ENCODE measurements around the gene ZBTB3. TPM values are rescaled to one million over a fixed set of nuclear protein-coding genes. Genes with fewer than 3 reads are reported as not detected.

ZBTB3 gene
- total and polyA plus RNA-seq, 2 of the 13 experiments (the other 11 are each of a cell fraction or from before 2014, with no cell fraction given) = 3.4 to 5.2 TPM

DNA sequence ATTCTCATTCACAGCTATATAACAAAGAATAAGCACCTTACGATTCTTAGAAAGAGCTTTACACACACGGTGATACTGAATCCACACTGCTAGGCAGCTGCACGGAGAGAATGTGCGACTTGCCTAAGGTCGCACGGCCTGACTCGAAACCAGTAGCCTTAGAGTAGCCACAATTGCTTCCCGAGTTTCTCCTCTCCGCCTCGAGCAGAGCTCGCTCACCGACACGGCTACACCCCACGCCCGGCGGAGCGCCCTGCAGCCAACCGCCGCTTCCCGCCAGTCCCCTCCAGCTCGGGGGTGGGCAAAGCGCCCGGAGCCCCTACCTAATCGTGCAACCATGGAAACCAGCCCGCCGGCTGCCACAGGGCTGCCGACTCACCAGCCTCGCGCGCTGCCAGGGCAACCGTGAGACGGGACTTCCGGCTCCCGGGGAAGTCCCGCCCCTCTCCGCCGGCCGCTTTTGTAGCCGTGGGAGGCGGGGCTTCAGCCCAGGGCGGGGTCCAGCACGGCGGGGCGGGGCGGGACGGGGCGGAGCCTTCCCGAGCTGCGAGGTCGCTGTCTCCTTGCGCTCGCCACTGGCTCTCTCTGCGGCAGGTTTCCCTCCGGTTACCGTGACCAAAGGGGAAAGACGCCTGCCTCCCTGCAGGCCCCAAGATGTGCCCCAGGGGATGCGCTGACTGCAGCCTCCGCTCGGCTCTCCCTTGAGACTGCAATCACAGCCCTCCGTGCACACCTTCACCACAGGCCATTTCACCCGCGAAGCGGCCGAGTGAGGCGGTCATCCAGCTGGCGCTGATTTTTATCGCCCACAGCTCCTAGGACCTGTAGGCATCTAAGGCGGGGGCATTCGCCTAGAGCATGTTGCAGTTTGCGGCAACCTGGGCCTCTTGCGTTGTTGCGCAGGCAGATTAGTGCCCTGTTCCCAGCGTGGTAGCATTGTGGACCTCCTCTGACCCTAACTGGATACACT is 47.8 kb downstream of the ZBTB3 start (continued):
- no peak for TF ChIP-seq SP5 (CRISPR knock-in tag; IDR thresholded peaks at IDR 0.05; ENCODE audit: borderline replicate concordance, low read depth)
- TF ChIP-seq TEAD3 (CRISPR knock-in tag; optimal IDR thresholded peaks at IDR 0.05; ENCODE audit: borderline replicate concordance) = no peak
- peak; percentile 33; the same call in 1 of the 2 replicates for TF ChIP-seq ZKSCAN8 (CRISPR knock-in tag; IDR thresholded peaks at IDR 0.05; ENCODE audit: borderline replicate concordance)
- TF ChIP-seq, protein P1, sequence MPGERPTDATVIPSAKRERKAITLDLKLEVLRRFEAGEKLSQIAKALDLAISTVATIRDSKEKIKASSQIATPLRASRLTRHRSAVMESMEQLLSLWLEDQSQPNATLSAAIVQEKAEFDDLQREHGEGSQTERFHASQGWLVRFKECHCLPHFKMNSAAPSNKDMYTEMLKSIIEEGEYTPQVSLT (CRISPR knock-in tag; IDR thresholded peaks at IDR 0.05; ENCODE audit: borderline replicate concordance, low read depth) = no peak
- no peak for TF ChIP-seq RARA (CRISPR knock-in tag; IDR thresholded peaks at IDR 0.05)
- TF ChIP-seq ELF4 (CRISPR knock-in tag; IDR thresholded peaks at IDR 0.05; ENCODE audit: borderline replicate concordance) = no peak
- peak; percentile 91 for TF ChIP-seq PAF1 (CRISPR knock-in tag; IDR thresholded peaks at IDR 0.05)
- no peak for TF ChIP-seq PAXIP1 (CRISPR knock-in tag; conservative IDR thresholded peaks at IDR 0.05)
- TF ChIP-seq ZBTB4 (CRISPR knock-in tag; IDR thresholded peaks at IDR 0.05; ENCODE audit: borderline replicate concordance) = peak; percentile 31; the same call in 1 of the 2 replicates
- no peak for TF ChIP-seq SMARCE1 (IDR thresholded peaks at IDR 0.05; ENCODE audit: borderline replicate concordance)
- TF ChIP-seq ZNF263 (CRISPR knock-in tag; IDR thresholded peaks at IDR 0.05) = no peak
- TF ChIP-seq AKAP8 (CRISPR knock-in tag; IDR thresholded peaks at IDR 0.05) = peak; percentile 72; the same call in 1 of the 2 replicates
- no peak for TF ChIP-seq MLLT10 (CRISPR knock-in tag; IDR thresholded peaks at IDR 0.05)
- peak in 1 of 2 experiments; percentile 74; a peak in 2 of 4 replicates for TF ChIP-seq POLR2A (IDR thresholded peaks at IDR 0.05; ENCODE audit: insufficient read depth in 1 of 2, low read depth in 2 of 2, low read length in 2 of 2)
- TF ChIP-seq GATAD2A (CRISPR knock-in tag; IDR thresholded peaks at IDR 0.05) = no peak
- no peak for TF ChIP-seq CREB3 (CRISPR knock-in tag; IDR thresholded peaks at IDR 0.05)
- TF ChIP-seq FOSL1 (CRISPR knock-in tag; IDR thresholded peaks at IDR 0.05; ENCODE audit: borderline replicate concordance) = no peak
- peak; percentile 20; the same call in 1 of the 2 replicates for TF ChIP-seq DMAP1 (CRISPR knock-in tag; IDR thresholded peaks at IDR 0.05)
- TF ChIP-seq KLF11 (CRISPR knock-in tag; IDR thresholded peaks at IDR 0.05) = no peak
- peak; percentile 86; the same call in 1 of the 2 replicates for TF ChIP-seq SIN3A (IDR thresholded peaks at IDR 0.05; ENCODE audit: borderline replicate concordance, low read depth, low read length)
- TF ChIP-seq FOXP1 (IDR thresholded peaks at IDR 0.05) = no peak
- TF ChIP-seq FOXP1 (CRISPR knock-in tag; IDR thresholded peaks at IDR 0.05) = no peak
